OCI-LY1 (cell line): ENCODE measurements around the gene LRRC28.

ENCODE experiments used
- H2AFZ ChIP-seq: fragments of 200-600 bp; sonication (generic), shearing (Covaris generic); 2 replicates; pipeline ENCODE4 v1.6.0; 2014; ENCODE audit warnings: antibody characterized with exemption, mild to moderate bottlenecking, low read length
- H3F3A ChIP-seq: fragments of 200-600 bp; sonication (generic), shearing (Covaris generic); 2 replicates; pipeline ENCODE4 v1.6.0; 2014; ENCODE audit warnings: mild to moderate bottlenecking, antibody characterized with exemption, low read length, moderate library complexity; ENCODE audit not compliant: insufficient read depth
- H3K27ac ChIP-seq: fragments of 200-600 bp; sonication (generic); 2 replicates; pipeline ENCODE4 v1.5.1; 2014; ENCODE audit warnings: low read length, mixed run types, mild to moderate bottlenecking, low read depth; ENCODE audit not compliant: poor library complexity, severe bottlenecking
- H3K27me3 ChIP-seq: fragments of 200-600 bp; sonication (generic); 2 replicates; pipeline ENCODE4 v1.6.0; 2014; ENCODE audit warnings: antibody characterized with exemption, mild to moderate bottlenecking, low read length, moderate library complexity; ENCODE audit not compliant: insufficient read depth
- H3K36me3 ChIP-seq: fragments of 200-600 bp; sonication (generic); 2 replicates; pipeline ENCODE4 v1.6.1; 2014; ENCODE audit warnings: mild to moderate bottlenecking, antibody characterized with exemption, low read length, moderate library complexity, mixed read lengths; ENCODE audit not compliant: insufficient read depth
- H3K4me1 ChIP-seq: fragments of 200-600 bp; sonication (generic); 2 replicates; pipeline ENCODE4 v1.5.1; 2014; ENCODE audit warnings: mild to moderate bottlenecking, low read length, moderate library complexity; ENCODE audit not compliant: insufficient read depth, severe bottlenecking
- H3K4me2 ChIP-seq: fragments of 200-600 bp; sonication (generic), shearing (Covaris generic); 2 replicates; pipeline ENCODE4 v1.6.1; 2014; ENCODE audit warnings: low read length
- H3K4me3 ChIP-seq: fragments of 200-600 bp; sonication (generic); 2 replicates; pipeline ENCODE4 v1.5.1; 2014; ENCODE audit warnings: low read length, low read depth, mild to moderate bottlenecking, mixed read lengths; ENCODE audit not compliant: poor library complexity, severe bottlenecking
- H3K79me2 ChIP-seq: fragments of 200-600 bp; shearing (Covaris generic); 2 replicates; pipeline ENCODE4 v1.6.1; 2016; ENCODE audit warnings: mixed run types, low read length, mixed read lengths; ENCODE audit not compliant: insufficient read depth
- H3K9ac ChIP-seq: fragments of 200-600 bp; sonication (generic), shearing (Covaris generic); 2 replicates; pipeline ENCODE4 v1.6.1; 2014; ENCODE audit warnings: mild to moderate bottlenecking, low read length, mixed read lengths
- H3K9me2 ChIP-seq: fragments of 200-600 bp; sonication (generic), shearing (Covaris generic); 2 replicates; pipeline ENCODE4 v1.6.1; 2014; ENCODE audit warnings: low read depth, mild to moderate bottlenecking, low read length, mixed read lengths
- H3K9me3 ChIP-seq: fragments of 200-600 bp; shearing (Covaris generic); 2 replicates; pipeline ENCODE4 v1.6.1; 2014; ENCODE audit warnings: low read length, mixed read lengths
- H4K20me1 ChIP-seq: fragments of 200-600 bp; sonication (generic), shearing (Covaris generic); 2 replicates; pipeline ENCODE4 v1.6.0; 2016; ENCODE audit warnings: mild to moderate bottlenecking, low read length; ENCODE audit not compliant: insufficient read depth
- EZH2 ChIP-seq: fragments of 200-600 bp; sonication (generic), shearing (Covaris generic); IDR thresholded peaks from 2 replicates; pipeline ENCODE4 v1.8.0; 2017; ENCODE audit warnings: borderline replicate concordance, mixed run types, mild to moderate bottlenecking, antibody characterized with exemption, low read length, moderate library complexity, mixed read lengths
- TF ChIP-seq, protein P1 (sequence below): fragments of 200-600 bp; sonication (generic), shearing (Covaris generic); IDR thresholded peaks from 2 replicates; pipeline ENCODE4 v1.5.1; 2017; ENCODE audit warnings: mild to moderate bottlenecking, antibody characterized with exemption, low read length, moderate library complexity, mixed read lengths

Gene LRRC28

DNA sequence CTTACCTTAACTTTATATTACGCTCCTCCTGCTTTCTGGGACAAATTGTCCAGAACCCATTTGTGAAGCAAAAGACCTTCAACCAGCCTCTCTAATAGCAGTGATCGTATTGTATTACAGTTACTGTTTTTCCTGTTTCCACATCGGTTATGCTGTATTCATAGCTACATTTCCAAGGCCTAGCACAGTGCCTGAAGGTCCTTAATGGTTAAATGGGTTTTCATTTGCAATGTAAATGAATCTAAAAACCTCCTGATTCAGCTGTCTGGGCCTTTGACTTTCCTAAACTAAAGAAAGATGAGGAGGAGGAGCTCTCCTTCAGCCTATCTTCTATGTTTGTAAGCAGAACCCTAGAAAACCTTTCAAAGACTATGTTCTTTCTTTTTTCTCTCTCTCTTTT is 99.1 kb downstream of the LRRC28 start:
- Histone ChIP-seq H3F3A (no peaks in the 10 kb centered on the region), H3K27me3 (no peaks in the 10 kb centered on the region), H3K9me3 (no peaks in the 10 kb centered on the region), H2AFZ (no peak overlapping the region), H3K4me2 (no peak overlapping the region), H3K9me2 (no peaks in the 10 kb centered on the region), H3K9ac (no peak overlapping the region), H3K4me3 (no peak overlapping the region), H3K36me3 (no peaks in the 10 kb centered on the region), H4K20me1 (no peaks in the 10 kb centered on the region), H3K79me2 (no peaks in the 10 kb centered on the region), H3K4me1 (no peaks in the 10 kb centered on the region), H3K27ac (no peak overlapping the region)
- TF ChIP-seq EZH2, result no peak
- TF ChIP-seq, protein P1, sequence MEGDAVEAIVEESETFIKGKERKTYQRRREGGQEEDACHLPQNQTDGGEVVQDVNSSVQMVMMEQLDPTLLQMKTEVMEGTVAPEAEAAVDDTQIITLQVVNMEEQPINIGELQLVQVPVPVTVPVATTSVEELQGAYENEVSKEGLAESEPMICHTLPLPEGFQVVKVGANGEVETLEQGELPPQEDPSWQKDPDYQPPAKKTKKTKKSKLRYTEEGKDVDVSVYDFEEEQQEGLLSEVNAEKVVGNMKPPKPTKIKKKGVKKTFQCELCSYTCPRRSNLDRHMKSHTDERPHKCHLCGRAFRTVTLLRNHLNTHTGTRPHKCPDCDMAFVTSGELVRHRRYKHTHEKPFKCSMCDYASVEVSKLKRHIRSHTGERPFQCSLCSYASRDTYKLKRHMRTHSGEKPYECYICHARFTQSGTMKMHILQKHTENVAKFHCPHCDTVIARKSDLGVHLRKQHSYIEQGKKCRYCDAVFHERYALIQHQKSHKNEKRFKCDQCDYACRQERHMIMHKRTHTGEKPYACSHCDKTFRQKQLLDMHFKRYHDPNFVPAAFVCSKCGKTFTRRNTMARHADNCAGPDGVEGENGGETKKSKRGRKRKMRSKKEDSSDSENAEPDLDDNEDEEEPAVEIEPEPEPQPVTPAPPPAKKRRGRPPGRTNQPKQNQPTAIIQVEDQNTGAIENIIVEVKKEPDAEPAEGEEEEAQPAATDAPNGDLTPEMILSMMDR, result no peak

DNA sequence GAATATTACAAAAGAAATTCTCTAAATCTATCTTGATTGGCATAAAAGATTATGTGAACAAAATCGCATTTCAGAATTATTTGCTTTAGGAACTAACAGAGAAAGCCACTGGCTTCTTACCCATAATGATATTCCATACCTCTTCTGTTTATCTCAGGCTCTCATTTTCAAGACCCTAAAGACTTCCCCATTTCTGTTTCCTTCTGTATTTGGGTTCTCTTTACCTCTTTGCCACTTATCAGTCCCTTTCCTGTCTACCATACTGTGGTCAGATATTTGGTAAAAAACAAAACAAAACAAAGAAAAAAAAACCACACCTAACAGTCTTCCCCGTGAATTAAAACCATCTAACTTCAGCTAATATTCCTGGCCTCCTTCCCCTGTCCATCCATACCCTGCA is 108.5 kb downstream of the LRRC28 start:
- no peak overlapping the region for H3K9ac ChIP-seq
- H2AFZ ChIP-seq, result no peak overlapping the region
- no peaks in the 10 kb centered on the region for H3K79me2 ChIP-seq
- H3K27ac ChIP-seq, result no peak overlapping the region
- no peaks in the 10 kb centered on the region for H3K9me2 ChIP-seq
- no peaks in the 10 kb centered on the region for H3K9me3 ChIP-seq
- H3K4me2 ChIP-seq, result no peak overlapping the region
- no peaks in the 10 kb centered on the region for H3K4me1 ChIP-seq
- no peaks in the 10 kb centered on the region for H4K20me1 ChIP-seq
- H3K27me3 ChIP-seq, result no peaks in the 10 kb centered on the region
- no peak overlapping the region for H3K4me3 ChIP-seq
- no peaks in the 10 kb centered on the region for H3K36me3 ChIP-seq
- H3F3A ChIP-seq, result no peaks in the 10 kb centered on the region
- TF ChIP-seq EZH2, result no peak
- TF ChIP-seq, protein P1, result no peak

DNA sequence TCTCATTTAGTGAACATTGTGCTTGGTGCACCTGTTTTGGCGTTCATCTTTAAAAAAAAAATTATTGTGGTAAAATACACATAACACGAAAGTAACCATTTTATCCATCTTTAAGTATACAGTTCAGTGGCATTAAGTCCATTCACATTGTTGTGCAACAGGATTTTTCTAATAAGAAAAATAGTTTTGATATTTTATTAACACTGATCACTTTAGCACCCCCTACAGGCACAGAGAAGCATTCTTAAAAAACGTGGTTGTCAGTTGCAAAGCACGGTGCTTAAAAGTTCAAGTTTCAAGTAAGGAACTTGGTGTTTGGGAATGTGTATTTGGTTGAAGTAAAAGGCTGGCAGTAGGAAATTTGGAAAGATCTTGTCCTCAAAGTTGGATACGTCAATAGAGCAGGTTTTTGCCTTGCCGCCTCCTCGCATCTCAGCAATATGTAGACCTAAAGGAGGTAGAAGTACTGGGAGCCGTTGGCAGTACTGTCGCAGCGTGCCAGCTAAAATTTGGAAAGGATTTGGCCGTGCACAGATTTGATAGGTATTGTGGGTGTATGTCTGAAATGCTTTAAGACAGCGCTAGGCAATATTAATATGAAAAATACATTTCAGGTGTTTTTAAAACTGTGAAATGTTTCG is 110.4 kb downstream of the LRRC28 start:
- no peaks in the 10 kb centered on the region for H4K20me1 ChIP-seq
- H3K27ac ChIP-seq, result no peak overlapping the region
- H3K9me2 ChIP-seq, result no peaks in the 10 kb centered on the region
- no peak overlapping the region for H2AFZ ChIP-seq
- H3K36me3 ChIP-seq, result no peaks in the 10 kb centered on the region
- no peak for TF ChIP-seq EZH2
- TF ChIP-seq, protein P1, result peak; percentile 62
- H3K79me2 ChIP-seq, result no peaks in the 10 kb centered on the region
- H3K4me3 ChIP-seq, result no peak overlapping the region
- 0 out of 2 replicates have a peak, but pooled peaks cover 4% of the 10 kb centered on the region for H3K9me3 ChIP-seq
- no peaks in the 10 kb centered on the region for H3K4me1 ChIP-seq
- no peaks in the 10 kb centered on the region for H3K27me3 ChIP-seq
- no peak overlapping the region for H3K4me2 ChIP-seq
- H3F3A ChIP-seq, result no peaks in the 10 kb centered on the region
- no peak overlapping the region for H3K9ac ChIP-seq
